ENCODE results near the gene UVRAG.
"Not testable (repeated sequence)": the region's sequence is repeated elsewhere in the genome, so short reads cannot be mapped to it uniquely, and the experiment has no call there.

UVRAG gene

DNA sequence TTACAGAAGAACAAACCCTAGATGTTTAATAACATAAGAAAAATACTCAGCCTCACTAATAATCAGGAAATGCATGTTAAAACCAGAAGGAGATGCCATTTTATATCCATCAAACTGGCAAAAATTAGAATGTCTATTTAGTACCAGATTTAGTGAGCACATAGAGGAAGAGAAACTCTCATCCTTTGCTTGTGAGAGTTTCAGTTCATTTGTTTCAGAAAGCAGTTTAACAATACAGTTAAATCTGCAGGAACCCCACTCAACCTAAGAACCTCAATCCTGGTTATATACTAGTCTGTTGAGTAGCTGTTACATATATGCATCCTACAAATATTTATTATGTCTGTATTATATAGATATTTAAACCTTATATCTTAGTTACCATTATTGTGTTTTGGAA is 218.7 kb downstream of the UVRAG start:
- DNase-seq = no peak

DNA sequence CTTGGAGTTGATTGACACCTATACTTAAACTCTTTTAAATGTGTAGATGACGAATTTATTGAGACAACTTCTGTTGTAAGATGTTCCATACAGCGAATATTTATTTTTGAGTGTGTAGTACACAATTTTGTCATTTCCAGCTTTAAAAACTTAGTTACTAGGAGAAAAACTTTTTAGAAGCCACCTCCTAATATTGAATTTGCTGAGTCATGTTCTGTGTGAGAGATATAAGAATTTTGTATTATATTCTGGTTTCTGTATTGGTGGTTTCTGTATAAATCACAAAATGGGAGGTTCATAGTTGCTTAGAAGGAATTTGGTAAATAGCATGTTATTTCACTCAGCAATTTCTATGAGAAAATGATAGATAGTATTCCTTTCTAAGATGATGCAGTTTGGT is 220.0 kb downstream of the UVRAG start:
- DNase-seq = no peak

- no peak for DNase-seq
These were observed 223.6 kb downstream of the UVRAG start for GRCh38 chr11:76038608-76039007.

GRCh38 chr11:76041208-76041607 is 226.2 kb downstream of the UVRAG start:
- DNase-seq = no peak

GRCh38 chr11:76044750-76045320 is 229.8 kb downstream of the UVRAG start:
- no peak for DNase-seq

DNA sequence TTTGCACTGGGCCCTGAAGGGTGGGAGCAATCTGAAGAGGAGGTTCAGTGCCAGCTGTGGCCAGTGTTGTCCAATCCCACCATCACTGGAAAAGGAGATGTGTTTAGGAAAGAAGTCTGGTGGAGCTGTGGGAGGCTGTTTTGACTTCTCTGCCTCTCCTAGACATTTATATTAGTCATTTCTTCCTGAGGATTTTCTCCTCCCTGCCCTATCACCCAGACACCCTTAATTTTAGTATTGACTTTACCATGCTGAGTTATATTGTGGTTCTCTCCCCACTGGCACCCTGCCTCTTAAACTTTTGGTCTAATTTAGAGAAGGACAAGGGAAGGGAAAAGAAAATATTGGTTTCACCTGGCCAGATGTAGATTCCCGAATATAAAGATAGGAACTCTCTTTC is 232.2 kb downstream of the UVRAG start:
- no peak for DNase-seq

- DNase-seq = no peak
These were observed 232.8 kb downstream of the UVRAG start for GRCh38 chr11:76047766-76048165.

GRCh38 chr11:76048763-76049162 is 233.8 kb downstream of the UVRAG start:
- peak in 1 of 5 experiments; percentile 74 for DNase-seq

GRCh38 chr11:76049511-76049910 is 234.5 kb downstream of the UVRAG start:
- DNase-seq = no peak

DNA sequence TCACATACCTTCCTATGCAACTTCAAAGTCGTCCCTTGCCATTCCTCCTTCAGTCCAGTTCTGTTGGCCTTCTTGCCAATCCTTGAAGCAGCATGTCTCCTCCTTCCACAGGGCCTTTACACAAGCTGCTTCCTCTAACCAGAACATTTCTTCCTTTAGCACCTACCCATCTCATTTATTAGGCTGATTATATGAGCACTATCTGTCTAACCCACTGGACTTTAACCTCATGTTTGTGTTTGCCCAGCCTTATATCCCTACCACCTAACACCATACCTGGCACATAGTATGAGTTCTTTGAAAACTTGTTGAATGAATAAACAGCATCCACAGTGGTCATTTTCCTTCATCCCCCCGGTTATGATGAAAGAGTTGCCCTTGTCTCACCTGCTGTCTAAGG is 236.9 kb downstream of the UVRAG start:
- no peak for DNase-seq

GRCh38 chr11:76054330-76054729 is 239.3 kb downstream of the UVRAG start:
- DNase-seq = no peak

DNA sequence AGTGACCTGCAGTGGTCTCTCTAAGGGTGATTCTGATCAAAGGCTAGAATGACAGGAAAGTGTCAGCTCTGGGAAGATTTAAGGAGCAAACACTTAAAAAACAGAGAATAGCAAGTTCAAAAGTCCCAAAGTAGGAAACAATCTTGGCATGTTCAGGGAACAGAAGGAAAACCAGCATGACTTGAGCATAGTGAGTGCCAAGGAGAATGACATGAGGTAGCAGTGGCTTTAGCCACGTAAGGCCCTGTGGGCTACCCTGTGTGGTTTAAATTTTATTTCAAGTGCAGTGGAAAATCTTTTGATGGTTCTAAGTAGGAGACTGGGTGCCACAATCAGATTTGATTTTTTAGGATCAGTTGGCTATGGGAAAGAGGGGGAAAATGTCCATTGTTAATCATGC is 241.9 kb downstream of the UVRAG start:
- DNase-seq = no peak

GRCh38 chr11:76060475-76061036 is 245.5 kb downstream of the UVRAG start:
- DNase-seq = not testable (repeated sequence)

GRCh38 chr11:76062733-76063132 is 247.7 kb downstream of the UVRAG start:
- peak in 1 of 5 experiments; percentile 22 for DNase-seq

- no peak for DNase-seq
These were observed 249.2 kb downstream of the UVRAG start for GRCh38 chr11:76064192-76064591.

DNA sequence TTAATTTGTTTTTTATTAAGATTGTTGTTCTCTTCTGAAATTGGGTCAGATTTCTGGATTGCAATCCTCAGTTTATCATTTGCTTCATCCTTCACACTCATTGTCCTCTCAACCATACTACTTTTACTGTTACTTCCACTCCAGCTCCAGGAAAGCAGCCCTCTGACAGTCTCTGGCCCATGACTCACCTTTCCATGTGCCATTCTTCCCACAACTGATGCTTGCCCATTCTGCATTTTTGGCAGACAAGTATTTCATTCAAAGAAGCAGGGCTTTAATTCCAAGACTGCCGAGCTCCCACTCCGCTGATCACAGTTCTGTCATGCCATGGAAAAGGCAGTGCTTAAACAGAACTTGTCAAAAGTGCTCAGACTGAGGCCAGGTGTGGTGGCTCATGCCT is 252.1 kb downstream of the UVRAG start:
- DNase-seq = no peak

- DNase-seq = no peak
These were observed 254.0 kb downstream of the UVRAG start for GRCh38 chr11:76069001-76069400.

DNA sequence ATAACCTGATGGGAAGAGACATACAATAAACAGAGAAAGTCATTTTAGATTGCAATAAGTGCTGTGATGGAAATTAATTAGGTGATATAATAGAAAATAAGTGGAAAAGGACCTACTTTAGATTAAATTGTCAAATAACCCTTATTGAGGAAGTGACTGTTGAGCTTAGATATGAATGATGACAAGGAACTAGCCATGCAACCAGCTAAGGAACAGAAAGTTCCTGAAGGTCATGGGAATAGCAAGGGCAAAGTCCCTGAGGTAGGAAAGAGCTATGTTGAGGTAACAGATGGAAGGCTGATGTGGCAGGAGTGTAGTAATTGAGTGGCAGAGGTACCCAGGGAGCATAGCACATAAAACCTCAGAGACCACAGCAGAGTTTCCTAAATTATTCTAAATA is 256.1 kb downstream of the UVRAG start:
- DNase-seq = no peak

DNA sequence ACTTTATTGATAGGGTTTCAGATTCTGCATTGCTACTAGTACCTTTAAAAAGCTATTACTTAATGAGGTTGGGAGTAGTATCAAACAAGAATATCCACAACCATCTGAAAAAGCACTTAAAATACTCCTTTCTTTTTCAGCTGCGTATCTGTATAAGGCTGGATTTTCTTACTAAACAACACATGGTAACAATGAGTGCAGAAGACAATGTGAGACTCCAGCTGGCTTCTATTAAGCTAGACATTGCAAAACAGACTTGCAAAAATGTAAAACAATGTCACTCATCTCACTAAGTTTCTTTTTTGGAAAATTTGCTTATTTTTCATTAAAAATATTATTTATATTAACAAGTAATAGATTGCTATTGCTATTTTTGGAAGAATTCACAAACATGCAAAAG is 258.7 kb downstream of the UVRAG start:
- no peak for DNase-seq

- no peak for DNase-seq
These were observed 259.4 kb downstream of the UVRAG start for GRCh38 chr11:76074148-76075095.

DNA sequence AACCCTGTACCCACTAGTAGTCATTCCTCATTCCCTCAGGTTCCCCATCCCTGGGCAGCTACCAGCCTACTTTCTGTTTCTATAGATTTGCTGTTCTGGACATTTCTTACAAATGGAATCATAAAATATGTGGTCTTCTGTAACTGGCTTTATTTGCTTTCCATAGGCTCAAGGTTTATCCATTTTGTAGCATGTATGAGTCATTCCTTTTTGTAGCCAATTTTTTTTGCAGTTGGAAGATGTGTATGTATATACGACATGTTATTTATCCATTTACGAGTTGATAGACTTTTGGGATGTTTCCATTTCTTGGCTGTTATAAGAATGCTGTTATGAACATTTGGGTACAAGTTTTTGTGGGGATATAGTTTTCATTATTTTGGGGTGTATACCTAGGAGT is 260.7 kb downstream of the UVRAG start:
- DNase-seq = no peak

DNA sequence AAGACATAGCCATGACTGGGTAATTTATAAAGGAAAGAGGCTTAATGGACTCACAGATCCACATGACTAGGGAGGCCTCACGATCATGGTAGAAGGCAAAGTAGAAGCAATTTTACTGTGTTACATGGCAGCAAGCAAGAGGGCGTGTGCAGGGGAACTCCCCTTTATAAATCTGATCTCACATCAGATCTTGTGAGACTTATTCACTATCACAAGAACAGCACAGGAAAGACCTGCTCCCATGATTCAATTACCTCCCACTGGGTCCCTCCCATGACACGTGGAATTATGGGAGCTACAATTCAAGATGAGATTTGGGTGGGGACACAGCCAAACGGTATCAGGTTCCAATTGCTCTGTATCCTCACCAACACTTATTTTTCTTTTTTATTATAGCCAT is 261.2 kb downstream of the UVRAG start:
- not testable (repeated sequence) for DNase-seq

DNA sequence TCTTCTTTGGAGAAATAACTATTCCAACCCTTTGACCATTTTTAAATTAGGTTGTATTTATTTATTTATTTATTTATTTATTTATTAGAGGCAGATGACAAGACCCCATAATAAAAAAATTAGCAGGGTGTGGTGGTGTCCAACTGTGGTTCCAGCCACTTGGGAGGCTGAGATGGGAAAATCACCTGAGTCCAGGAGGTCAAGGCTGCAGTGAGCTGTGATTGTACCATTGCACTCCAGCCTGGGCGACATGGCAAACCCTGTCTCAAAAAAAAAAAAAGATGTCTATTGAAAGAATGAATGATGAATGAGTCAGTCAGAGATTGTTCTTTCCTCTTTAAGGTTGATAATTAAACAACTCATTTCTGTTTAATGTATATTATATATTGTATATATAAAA is 261.7 kb downstream of the UVRAG start:
- no peak for DNase-seq

GRCh38 chr11:76077575-76078150 is 262.7 kb downstream of the UVRAG start:
- DNase-seq = no peak
